ENCODE measurements around the gene MPG.

DNA sequence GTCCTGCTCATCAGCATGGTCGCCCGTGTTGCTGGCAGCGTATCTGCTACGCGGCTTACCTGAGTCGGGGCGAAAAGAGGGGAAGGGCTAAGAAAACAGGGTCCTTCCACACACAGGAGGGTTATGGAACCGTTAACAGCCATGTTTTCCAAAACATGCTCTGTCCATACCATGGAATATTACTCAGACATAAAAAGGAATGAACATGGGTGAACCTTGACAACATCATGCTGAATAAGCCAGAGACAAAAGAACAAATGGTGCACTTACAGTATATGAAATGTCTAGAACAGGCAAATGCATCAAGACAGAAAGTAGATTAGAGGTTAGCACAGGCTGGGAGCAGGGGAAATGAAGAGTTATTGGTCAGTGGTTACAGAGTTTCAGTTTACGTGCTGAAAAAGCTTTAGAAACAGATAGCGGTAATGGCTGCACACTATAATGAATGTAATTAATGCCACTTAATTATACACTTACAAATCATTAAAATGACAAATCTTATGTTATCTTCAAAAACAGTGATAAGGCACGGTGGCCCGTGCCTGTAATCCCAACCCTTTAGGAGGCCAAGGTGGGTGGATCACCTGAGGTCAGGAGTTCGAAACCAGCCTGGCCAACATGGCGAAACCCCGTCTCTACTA is 52.6 kb downstream of the MPG start:
- TF ChIP-seq, protein P1, sequence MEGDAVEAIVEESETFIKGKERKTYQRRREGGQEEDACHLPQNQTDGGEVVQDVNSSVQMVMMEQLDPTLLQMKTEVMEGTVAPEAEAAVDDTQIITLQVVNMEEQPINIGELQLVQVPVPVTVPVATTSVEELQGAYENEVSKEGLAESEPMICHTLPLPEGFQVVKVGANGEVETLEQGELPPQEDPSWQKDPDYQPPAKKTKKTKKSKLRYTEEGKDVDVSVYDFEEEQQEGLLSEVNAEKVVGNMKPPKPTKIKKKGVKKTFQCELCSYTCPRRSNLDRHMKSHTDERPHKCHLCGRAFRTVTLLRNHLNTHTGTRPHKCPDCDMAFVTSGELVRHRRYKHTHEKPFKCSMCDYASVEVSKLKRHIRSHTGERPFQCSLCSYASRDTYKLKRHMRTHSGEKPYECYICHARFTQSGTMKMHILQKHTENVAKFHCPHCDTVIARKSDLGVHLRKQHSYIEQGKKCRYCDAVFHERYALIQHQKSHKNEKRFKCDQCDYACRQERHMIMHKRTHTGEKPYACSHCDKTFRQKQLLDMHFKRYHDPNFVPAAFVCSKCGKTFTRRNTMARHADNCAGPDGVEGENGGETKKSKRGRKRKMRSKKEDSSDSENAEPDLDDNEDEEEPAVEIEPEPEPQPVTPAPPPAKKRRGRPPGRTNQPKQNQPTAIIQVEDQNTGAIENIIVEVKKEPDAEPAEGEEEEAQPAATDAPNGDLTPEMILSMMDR (IDR thresholded peaks at IDR 0.05; ENCODE audit: insufficient read depth, low read depth, low read length) = no peak
- TF ChIP-seq EZH2 (IDR thresholded peaks at IDR 0.05; ENCODE audit: insufficient read depth, low read length) = no peak
